ENCODE measurements around the gene CNNM1.

DNA sequence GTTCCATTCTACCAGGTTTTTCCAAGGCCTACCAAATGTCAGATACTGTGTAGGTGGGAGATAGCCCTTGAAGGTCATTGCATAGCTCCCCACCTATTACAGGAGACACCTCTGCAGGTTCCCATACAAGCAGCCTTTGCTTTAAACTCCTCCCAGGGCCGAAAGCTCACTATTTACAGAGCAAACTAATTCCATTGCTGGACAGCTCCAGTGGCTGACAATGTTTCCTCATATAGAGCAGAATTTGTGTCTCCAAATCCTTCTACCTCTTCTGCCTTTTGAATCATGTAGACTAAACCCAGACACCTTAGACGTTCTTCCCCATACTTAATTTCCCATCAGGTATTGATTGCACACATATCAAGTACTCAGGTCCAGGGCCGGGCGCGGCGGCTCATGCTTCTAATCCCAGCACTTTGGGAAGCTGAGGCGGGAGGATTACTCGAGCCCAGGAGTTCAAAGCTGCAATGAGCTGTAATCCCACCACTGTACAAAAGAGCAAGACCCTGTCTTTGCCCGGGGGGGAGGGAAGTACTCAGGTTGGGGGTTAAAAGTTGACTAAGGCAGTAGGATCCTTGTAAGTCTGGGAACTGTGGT is 2.1 kb downstream of the CNNM1 start:
- TF ChIP-seq, protein P1, sequence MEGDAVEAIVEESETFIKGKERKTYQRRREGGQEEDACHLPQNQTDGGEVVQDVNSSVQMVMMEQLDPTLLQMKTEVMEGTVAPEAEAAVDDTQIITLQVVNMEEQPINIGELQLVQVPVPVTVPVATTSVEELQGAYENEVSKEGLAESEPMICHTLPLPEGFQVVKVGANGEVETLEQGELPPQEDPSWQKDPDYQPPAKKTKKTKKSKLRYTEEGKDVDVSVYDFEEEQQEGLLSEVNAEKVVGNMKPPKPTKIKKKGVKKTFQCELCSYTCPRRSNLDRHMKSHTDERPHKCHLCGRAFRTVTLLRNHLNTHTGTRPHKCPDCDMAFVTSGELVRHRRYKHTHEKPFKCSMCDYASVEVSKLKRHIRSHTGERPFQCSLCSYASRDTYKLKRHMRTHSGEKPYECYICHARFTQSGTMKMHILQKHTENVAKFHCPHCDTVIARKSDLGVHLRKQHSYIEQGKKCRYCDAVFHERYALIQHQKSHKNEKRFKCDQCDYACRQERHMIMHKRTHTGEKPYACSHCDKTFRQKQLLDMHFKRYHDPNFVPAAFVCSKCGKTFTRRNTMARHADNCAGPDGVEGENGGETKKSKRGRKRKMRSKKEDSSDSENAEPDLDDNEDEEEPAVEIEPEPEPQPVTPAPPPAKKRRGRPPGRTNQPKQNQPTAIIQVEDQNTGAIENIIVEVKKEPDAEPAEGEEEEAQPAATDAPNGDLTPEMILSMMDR (IDR thresholded peaks at IDR 0.05) = no peak
- TF ChIP-seq POLR2A (IDR thresholded peaks at IDR 0.05) (no peak), POLR2AphosphoS5 (IDR thresholded peaks at IDR 0.05) (no peak)
